Natural killer cell (primary cell): ENCODE measurements around the gene C13orf42. TPM values are rescaled to one million over a fixed set of nuclear protein-coding genes. Genes with fewer than 3 reads are reported as not detected.

Source experiments
- ATAC-seq, 3 donors: fragments of 150-1000 bp in 2 of 3; fragments of 200-7000 bp in 1 of 3; cut with Tn5 transposase; 1 replicate in 1 of 3; 2 replicates in 2 of 3; pipeline ENCODE4 v1.10.0; 2021; ENCODE audit warnings: mild to moderate bottlenecking in 2 of 3, moderate library complexity in 2 of 3
- DNase-seq, 2 donors: peaks; one replicate each; pipeline versions ENCODE4 v3.0.0 to v3.0.0-alpha.2; 2013 to 2021; ENCODE audit warnings: mixed read lengths in 1 of 2
- H3K27ac ChIP-seq: one replicate; pipeline ENCODE4 v1.5.1; 2013; ENCODE audit warnings: mild to moderate bottlenecking, low read length
- H3K27me3 ChIP-seq: one replicate; pipeline ENCODE4 v1.6.1; 2013; ENCODE audit warnings: low read length; ENCODE audit not compliant: control insufficient read depth, insufficient read depth
- H3K36me3 ChIP-seq: one replicate; pipeline ENCODE4 v1.6.1; 2013; ENCODE audit warnings: low read length; ENCODE audit not compliant: control insufficient read depth, insufficient read depth
- H3K4me1 ChIP-seq: one replicate; pipeline ENCODE4 v1.6.1; 2013; ENCODE audit warnings: low read length; ENCODE audit not compliant: control insufficient read depth, insufficient read depth
- H3K4me3 ChIP-seq: one replicate; pipeline ENCODE4 v1.5.1; 2013; ENCODE audit warnings: low read length
- H3K9me3 ChIP-seq: one replicate; pipeline ENCODE4 v1.6.1; 2013; ENCODE audit warnings: low read length; ENCODE audit not compliant: control insufficient read depth, insufficient read depth
- H3K27ac Mint-ChIP-seq, 2 donors: one replicate each; pipeline ENCODE4 v1.8.0; 2022; ENCODE audit warnings: mild to moderate bottlenecking in 2 of 2, mixed read lengths in 2 of 2, moderate library complexity in 1 of 2
- H3K27me3 Mint-ChIP-seq, 2 donors: one replicate each; pipeline ENCODE4 v1.8.0; 2022; ENCODE audit warnings: low read depth in 2 of 2, mixed read lengths in 2 of 2
- H3K36me3 Mint-ChIP-seq: one replicate; pipeline ENCODE4 v1.8.0; 2022; ENCODE audit warnings: mixed read lengths
- H3K4me1 Mint-ChIP-seq, 2 donors: one replicate each; pipeline ENCODE4 v1.8.0; 2022; ENCODE audit warnings: mixed read lengths in 2 of 2
- H3K4me3 Mint-ChIP-seq: one replicate; pipeline ENCODE4 v1.8.0; 2022; ENCODE audit warnings: mild to moderate bottlenecking, moderate library complexity, mixed read lengths
- H3K9me3 Mint-ChIP-seq, 2 donors: one replicate each; pipeline ENCODE4 v1.8.0; 2022; ENCODE audit warnings: mixed read lengths in 2 of 2
- WGBS: methylation state at CpG from one replicate; pipeline ENCODE4 v1.1.7; 2013; ENCODE audit warnings: missing lambda C conversion rate; ENCODE audit not compliant: insufficient coverage; 5-methylcytosine and 5-hydroxymethylcytosine counted together
- intact Hi-C: fragments of 100-400 bp; cut with micrococcal nuclease; formaldehyde crosslinking; loops from one replicate; pipeline ENCODE4 v1.14.2; 2022
- total RNA-seq, 4 donors: library from RNA; stranded (reverse); fragments of 120-200 nt in 1 of 4; gene quantifications; one replicate each; pipeline versions ENCODE4 v1.2.3 to v1.2.4, GENCODE V29; 2013 to 2022
- TF ChIP-seq, protein P1 (sequence below): fragments of 200-600 bp; IDR thresholded peaks from one replicate; pipeline ENCODE4 v1.8.0; 2022; ENCODE audit warnings: antibody characterized with exemption

C13orf42 gene
- total RNA-seq = not detected
- total RNA-seq (2013) = not detected

DNA sequence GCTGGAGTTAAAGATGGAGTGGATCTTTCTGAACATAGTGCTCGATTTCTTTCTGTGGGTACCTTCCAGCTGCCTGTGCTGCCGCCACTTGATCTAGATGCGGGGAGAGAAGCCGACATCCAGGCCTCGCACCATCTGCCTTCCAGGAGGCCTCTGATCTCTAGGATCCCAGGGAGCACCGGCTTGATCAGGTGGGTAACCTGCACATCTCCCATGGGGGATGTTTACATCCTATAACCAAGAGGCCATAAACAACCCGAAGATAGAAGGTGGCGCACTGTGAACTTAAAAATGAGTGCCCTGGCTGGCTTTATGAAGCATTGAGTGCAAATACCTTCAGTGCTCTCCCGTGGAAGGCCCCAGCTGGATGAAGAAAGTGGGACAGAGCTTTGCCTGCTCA is at the start of gene C13orf42:
Gene C13orf42, minus strand, starts transcription at position 101 of the 400 bp plus-strand sequence. Its CDS starts 65 bp downstream, at position 36.
- ATAC-seq (no peak), DNase-seq (no peak)
- peaks cover 5 to 11% of the 10 kb centered on the region in 2 donors for H3K27me3 Mint-ChIP-seq
- no peaks in the 10 kb centered on the region for H3K9me3 Mint-ChIP-seq
- H3K4me3 ChIP-seq = no peak within 1 kb of the TSS
- intact Hi-C loops = no loop called here
- TF ChIP-seq, protein P1, sequence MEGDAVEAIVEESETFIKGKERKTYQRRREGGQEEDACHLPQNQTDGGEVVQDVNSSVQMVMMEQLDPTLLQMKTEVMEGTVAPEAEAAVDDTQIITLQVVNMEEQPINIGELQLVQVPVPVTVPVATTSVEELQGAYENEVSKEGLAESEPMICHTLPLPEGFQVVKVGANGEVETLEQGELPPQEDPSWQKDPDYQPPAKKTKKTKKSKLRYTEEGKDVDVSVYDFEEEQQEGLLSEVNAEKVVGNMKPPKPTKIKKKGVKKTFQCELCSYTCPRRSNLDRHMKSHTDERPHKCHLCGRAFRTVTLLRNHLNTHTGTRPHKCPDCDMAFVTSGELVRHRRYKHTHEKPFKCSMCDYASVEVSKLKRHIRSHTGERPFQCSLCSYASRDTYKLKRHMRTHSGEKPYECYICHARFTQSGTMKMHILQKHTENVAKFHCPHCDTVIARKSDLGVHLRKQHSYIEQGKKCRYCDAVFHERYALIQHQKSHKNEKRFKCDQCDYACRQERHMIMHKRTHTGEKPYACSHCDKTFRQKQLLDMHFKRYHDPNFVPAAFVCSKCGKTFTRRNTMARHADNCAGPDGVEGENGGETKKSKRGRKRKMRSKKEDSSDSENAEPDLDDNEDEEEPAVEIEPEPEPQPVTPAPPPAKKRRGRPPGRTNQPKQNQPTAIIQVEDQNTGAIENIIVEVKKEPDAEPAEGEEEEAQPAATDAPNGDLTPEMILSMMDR = no peak
- no peaks in the 10 kb centered on the region for H3K4me1 Mint-ChIP-seq
- H3K9me3 ChIP-seq = no peaks in the 10 kb centered on the region
- no peak within 1 kb of the TSS for H3K4me3 Mint-ChIP-seq
- no peak within 1 kb of the TSS for H3K27ac Mint-ChIP-seq
- WGBS = 88% methylated on average over 9 of the region's 9 CpGs
- H3K36me3 ChIP-seq = no peaks in the 10 kb centered on the region
- no peaks in the 10 kb centered on the region for H3K36me3 Mint-ChIP-seq
- H3K27ac ChIP-seq = no peak within 1 kb of the TSS
- H3K27me3 ChIP-seq = no peaks in the 10 kb centered on the region
- no peaks in the 10 kb centered on the region for H3K4me1 ChIP-seq

DNA sequence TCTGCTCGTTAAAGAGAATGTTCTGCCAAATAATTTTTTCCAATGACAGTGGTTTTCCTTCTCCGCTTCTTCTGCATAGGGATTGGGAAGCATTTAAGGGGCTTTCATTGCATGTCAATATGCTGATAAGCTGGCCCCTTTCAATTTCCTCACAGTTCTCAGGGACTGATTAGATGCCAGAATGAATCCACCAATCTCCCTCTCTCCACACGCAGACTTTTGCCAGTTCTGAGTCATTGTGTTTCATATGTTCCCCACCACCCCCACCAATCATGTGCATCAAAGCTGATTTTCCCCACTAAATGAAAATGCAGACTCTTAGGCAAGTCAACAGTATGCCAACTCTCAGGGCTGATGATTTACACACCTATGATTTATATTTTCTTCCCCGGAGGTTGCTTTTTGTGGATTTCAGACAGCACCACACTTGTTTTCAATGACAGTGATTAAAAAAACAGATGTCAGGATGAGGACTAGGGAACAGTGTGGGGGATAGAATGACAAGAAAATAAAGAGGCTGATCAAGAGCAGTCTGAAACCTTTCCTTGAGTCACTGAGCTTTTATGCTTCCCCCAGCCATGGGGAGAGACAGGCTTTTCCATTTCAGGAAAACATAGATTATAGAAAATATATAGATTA is 47.9 kb upstream of the C13orf42 start:
- Histone ChIP-seq H3K9me3 (no peaks in the 10 kb centered on the region), H3K4me1 (no peaks in the 10 kb centered on the region), H3K27me3 (no peaks in the 10 kb centered on the region), H3K27ac (no peak overlapping the region), H3K36me3 (no peaks in the 10 kb centered on the region), H3K4me3 (no peak overlapping the region)
- 57% methylated on average over 4 of the region's 4 CpGs for WGBS
- H3K27ac Mint-ChIP-seq = no peak overlapping the region
- H3K9me3 Mint-ChIP-seq = no peaks in the 10 kb centered on the region
- H3K4me3 Mint-ChIP-seq = no peak overlapping the region
- DNase-seq = no peak
- intact Hi-C loops = no loop called here
- ATAC-seq = no peak
- TF ChIP-seq, protein P1 = no peak
- no peaks in the 10 kb centered on the region for H3K4me1 Mint-ChIP-seq
- no peaks in the 10 kb centered on the region for H3K36me3 Mint-ChIP-seq
- peaks cover 0 to 6% of the 10 kb centered on the region in 2 donors for H3K27me3 Mint-ChIP-seq

DNA sequence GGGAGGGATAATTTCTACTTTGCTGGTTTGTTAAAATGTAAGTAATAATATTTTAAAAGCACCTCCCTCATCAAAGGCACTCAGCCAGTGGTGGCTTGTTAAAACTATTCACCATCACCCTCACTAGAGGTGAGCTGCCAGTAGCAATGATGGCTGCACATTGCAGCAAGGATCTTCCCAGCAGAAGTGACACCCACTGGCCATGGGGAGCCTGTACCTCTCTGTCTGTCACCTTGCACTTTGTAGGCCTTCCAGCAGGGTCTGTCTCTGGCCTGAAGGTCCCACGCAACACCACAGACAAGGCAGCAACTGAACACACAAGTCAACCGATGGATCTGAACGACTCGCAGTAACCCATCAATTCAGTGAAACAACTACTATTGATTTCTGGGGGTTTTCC is 47.3 kb upstream of the C13orf42 start:
- no peaks in the 10 kb centered on the region for H3K36me3 Mint-ChIP-seq
- Histone ChIP-seq H3K4me3 (no peak overlapping the region), H3K9me3 (no peaks in the 10 kb centered on the region), H3K27ac (no peak overlapping the region), H3K27me3 (no peaks in the 10 kb centered on the region), H3K4me1 (no peaks in the 10 kb centered on the region), H3K36me3 (no peaks in the 10 kb centered on the region)
- WGBS = 95% methylated on average over 4 of the region's 4 CpGs
- DNase-seq (no peak), ATAC-seq (no peak)
- intact Hi-C loops = no loop called here
- no peaks in the 10 kb centered on the region for H3K9me3 Mint-ChIP-seq
- TF ChIP-seq, protein P1 = no peak
- H3K4me3 Mint-ChIP-seq = no peak overlapping the region
- no peaks in the 10 kb centered on the region for H3K4me1 Mint-ChIP-seq
- H3K27me3 Mint-ChIP-seq = peaks cover 0 to 9% of the 10 kb centered on the region in 2 donors
- H3K27ac Mint-ChIP-seq = no peak overlapping the region

DNA sequence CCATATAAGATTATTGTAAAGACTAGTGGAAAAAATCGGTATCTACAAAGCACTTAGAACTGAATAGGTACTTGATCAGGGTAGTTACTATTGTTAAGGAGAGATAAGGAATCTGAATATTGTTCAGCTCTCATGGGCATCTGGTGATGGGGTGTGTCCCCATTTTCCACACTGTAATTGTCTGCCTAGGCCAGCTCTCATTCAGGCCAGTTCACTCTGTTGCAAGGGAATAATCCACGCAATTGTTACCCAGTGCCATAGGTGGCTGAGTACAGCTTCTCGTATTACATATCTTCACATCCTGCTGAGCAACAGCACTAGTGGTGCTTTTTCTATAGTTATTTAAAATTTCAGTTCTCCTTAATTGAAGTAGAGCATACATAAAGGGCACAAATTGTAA is 45.6 kb upstream of the C13orf42 start:
- Histone ChIP-seq H3K9me3 (no peaks in the 10 kb centered on the region), H3K27ac (no peak overlapping the region), H3K4me3 (no peak overlapping the region), H3K36me3 (no peaks in the 10 kb centered on the region), H3K27me3 (no peaks in the 10 kb centered on the region), H3K4me1 (no peaks in the 10 kb centered on the region)
- H3K27ac Mint-ChIP-seq = no peak overlapping the region
- no peaks in the 10 kb centered on the region for H3K4me1 Mint-ChIP-seq
- peaks cover 10 to 11% of the 10 kb centered on the region in 2 donors for H3K27me3 Mint-ChIP-seq
- no peak overlapping the region for H3K4me3 Mint-ChIP-seq
- TF ChIP-seq, protein P1 = no peak
- no peaks in the 10 kb centered on the region for H3K9me3 Mint-ChIP-seq
- no peak for DNase-seq
- 89% methylated on average over 1 of the region's 3 CpGs for WGBS
- intact Hi-C loops = no loop called here
- H3K36me3 Mint-ChIP-seq = no peaks in the 10 kb centered on the region
- ATAC-seq = no peak
